Measurements from ENCODE around the gene PLAC8L1. TPM values are rescaled to one million over a fixed set of nuclear protein-coding genes. Genes with fewer than 3 reads are reported as not detected.

Gene PLAC8L1
- total and polyA plus RNA-seq, 2 donors, result 0.24 to 1.5 TPM

GRCh38 chr5:146073239-146073900, 32.0 kb downstream of the PLAC8L1 start:
- WGBS, result 92% methylated on average over 9 of the region's 9 CpGs
- Histone ChIP-seq H3K4me1 (ENCODE audit: control insufficient read depth in 2 of 2, insufficient read depth in 2 of 2, low read length in 2 of 2) (peaks cover 0 to 4% of the 10 kb centered on the region in 2 donors), H3K27ac (ENCODE audit: low read depth in 1 of 2, low read length in 1 of 2) (no peak overlapping the region), H3K36me3 (ENCODE audit: control insufficient read depth in 2 of 2, insufficient read depth in 2 of 2, low read length in 1 of 2) (no peaks in the 10 kb centered on the region), H3K4me3 (ENCODE audit: low read length in 2 of 2) (no peak overlapping the region), H3K27me3 (ENCODE audit: control insufficient read depth in 2 of 2, insufficient read depth in 1 of 2, low read length in 1 of 2) (no peaks in the 10 kb centered on the region), H3K9me3 (ENCODE audit: control insufficient read depth in 2 of 2, insufficient read depth in 1 of 2, low read length in 1 of 2) (no peaks in the 10 kb centered on the region)
- DNase-seq (ENCODE audit: low read depth in 6 of 9, low spot score in 9 of 9), result no peak

GRCh38 chr5:146072595-146072994, 32.8 kb downstream of the PLAC8L1 start:
- no peaks in the 10 kb centered on the region for H3K9me3 ChIP-seq (ENCODE audit: control insufficient read depth in 2 of 2, insufficient read depth in 1 of 2, low read length in 1 of 2)
- H3K36me3 ChIP-seq (ENCODE audit: control insufficient read depth in 2 of 2, insufficient read depth in 2 of 2, low read length in 1 of 2), result no peaks in the 10 kb centered on the region
- H3K27ac ChIP-seq (ENCODE audit: low read depth in 1 of 2, low read length in 1 of 2), result no peak overlapping the region
- DNase-seq (ENCODE audit: low read depth in 6 of 9, low spot score in 9 of 9), result no peak
- WGBS, result 93% methylated on average over 2 of the region's 2 CpGs
- no peak overlapping the region for H3K4me3 ChIP-seq (ENCODE audit: low read length in 2 of 2)
- peaks cover 0 to 4% of the 10 kb centered on the region in 2 donors for H3K4me1 ChIP-seq (ENCODE audit: control insufficient read depth in 2 of 2, insufficient read depth in 2 of 2, low read length in 2 of 2)
- no peaks in the 10 kb centered on the region for H3K27me3 ChIP-seq (ENCODE audit: control insufficient read depth in 2 of 2, insufficient read depth in 1 of 2, low read length in 1 of 2)

GRCh38 chr5:146071171-146071570, 34.2 kb downstream of the PLAC8L1 start:
- H3K36me3 ChIP-seq (ENCODE audit: control insufficient read depth in 2 of 2, insufficient read depth in 2 of 2, low read length in 1 of 2), result no peaks in the 10 kb centered on the region
- no peaks in the 10 kb centered on the region for H3K27me3 ChIP-seq (ENCODE audit: control insufficient read depth in 2 of 2, insufficient read depth in 1 of 2, low read length in 1 of 2)
- H3K4me1 ChIP-seq (ENCODE audit: control insufficient read depth in 2 of 2, insufficient read depth in 2 of 2, low read length in 2 of 2), result peaks cover 0 to 4% of the 10 kb centered on the region in 2 donors
- H3K27ac ChIP-seq (ENCODE audit: low read depth in 1 of 2, low read length in 1 of 2), result no peak overlapping the region
- no peak for DNase-seq (ENCODE audit: low read depth in 6 of 9, low spot score in 9 of 9)
- no peaks in the 10 kb centered on the region for H3K9me3 ChIP-seq (ENCODE audit: control insufficient read depth in 2 of 2, insufficient read depth in 1 of 2, low read length in 1 of 2)
- whole genome bisulfite sequencing, result 81% methylated on average over 4 of the region's 4 CpGs
- no peak overlapping the region for H3K4me3 ChIP-seq (ENCODE audit: low read length in 2 of 2)

- H3K4me3 ChIP-seq (ENCODE audit: low read length in 2 of 2), result no peak overlapping the region
- no peak for DNase-seq (ENCODE audit: low read depth in 6 of 9, low spot score in 9 of 9)
- H3K27me3 ChIP-seq (ENCODE audit: control insufficient read depth in 2 of 2, insufficient read depth in 1 of 2, low read length in 1 of 2), result no peaks in the 10 kb centered on the region
- WGBS, result 95% methylated on average over 3 of the region's 3 CpGs
- H3K9me3 ChIP-seq (ENCODE audit: control insufficient read depth in 2 of 2, insufficient read depth in 1 of 2, low read length in 1 of 2), result no peaks in the 10 kb centered on the region
- peaks cover 0 to 4% of the 10 kb centered on the region in 2 donors for H3K4me1 ChIP-seq (ENCODE audit: control insufficient read depth in 2 of 2, insufficient read depth in 2 of 2, low read length in 2 of 2)
- no peaks in the 10 kb centered on the region for H3K36me3 ChIP-seq (ENCODE audit: control insufficient read depth in 2 of 2, insufficient read depth in 2 of 2, low read length in 1 of 2)
- H3K27ac ChIP-seq (ENCODE audit: low read depth in 1 of 2, low read length in 1 of 2), result no peak overlapping the region
Observed at GRCh38 chr5:146070746-146071145, 34.6 kb downstream of the PLAC8L1 start.

- Histone ChIP-seq H3K27me3 (ENCODE audit: control insufficient read depth in 2 of 2, insufficient read depth in 1 of 2, low read length in 1 of 2) (no peaks in the 10 kb centered on the region), H3K4me1 (ENCODE audit: control insufficient read depth in 2 of 2, insufficient read depth in 2 of 2, low read length in 2 of 2) (peaks cover 0 to 4% of the 10 kb centered on the region in 2 donors), H3K27ac (ENCODE audit: low read depth in 1 of 2, low read length in 1 of 2) (no peak overlapping the region), H3K36me3 (ENCODE audit: control insufficient read depth in 2 of 2, insufficient read depth in 2 of 2, low read length in 1 of 2) (no peaks in the 10 kb centered on the region), H3K4me3 (ENCODE audit: low read length in 2 of 2) (no peak overlapping the region), H3K9me3 (ENCODE audit: control insufficient read depth in 2 of 2, insufficient read depth in 1 of 2, low read length in 1 of 2) (no peaks in the 10 kb centered on the region)
- no peak for DNase-seq (ENCODE audit: low read depth in 6 of 9, low spot score in 9 of 9)
- 96% methylated on average over 2 of the region's 2 CpGs for WGBS
Observed at GRCh38 chr5:146069780-146070099, 35.6 kb downstream of the PLAC8L1 start.

GRCh38 chr5:146068977-146069779, 36.2 kb downstream of the PLAC8L1 start:
- WGBS, result 95% methylated on average over 6 of the region's 6 CpGs
- Histone ChIP-seq H3K4me3 (ENCODE audit: low read length in 2 of 2) (no peak overlapping the region), H3K27me3 (ENCODE audit: control insufficient read depth in 2 of 2, insufficient read depth in 1 of 2, low read length in 1 of 2) (no peaks in the 10 kb centered on the region), H3K27ac (ENCODE audit: low read depth in 1 of 2, low read length in 1 of 2) (no peak overlapping the region), H3K4me1 (ENCODE audit: control insufficient read depth in 2 of 2, insufficient read depth in 2 of 2, low read length in 2 of 2) (peaks cover 0 to 4% of the 10 kb centered on the region in 2 donors), H3K36me3 (ENCODE audit: control insufficient read depth in 2 of 2, insufficient read depth in 2 of 2, low read length in 1 of 2) (no peaks in the 10 kb centered on the region), H3K9me3 (ENCODE audit: control insufficient read depth in 2 of 2, insufficient read depth in 1 of 2, low read length in 1 of 2) (no peaks in the 10 kb centered on the region)
- no peak for DNase-seq (ENCODE audit: low read depth in 6 of 9, low spot score in 9 of 9)

DNA sequence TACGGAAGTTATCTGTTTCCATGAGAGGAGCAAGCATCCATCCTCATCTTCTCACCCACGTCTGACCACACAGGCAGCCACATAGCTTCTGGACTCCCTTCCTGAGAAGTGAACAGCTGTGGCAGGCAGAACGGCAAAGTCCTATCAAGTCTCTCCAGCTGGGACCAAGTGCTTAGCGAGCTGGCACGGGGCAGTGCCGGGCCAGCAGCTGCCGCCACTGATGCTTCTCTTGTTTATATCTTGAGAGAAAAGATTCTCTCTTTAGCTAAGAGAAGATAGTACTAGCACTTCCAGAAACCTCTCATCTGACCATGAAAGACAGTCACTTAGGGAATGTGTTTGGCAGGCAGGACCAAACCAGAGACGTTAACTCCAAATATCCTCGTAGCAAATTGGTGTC, 37.2 kb downstream of the PLAC8L1 start:
- Histone ChIP-seq H3K4me3 (ENCODE audit: low read length in 2 of 2) (no peak overlapping the region), H3K27ac (ENCODE audit: low read depth in 1 of 2, low read length in 1 of 2) (no peak overlapping the region), H3K4me1 (ENCODE audit: control insufficient read depth in 2 of 2, insufficient read depth in 2 of 2, low read length in 2 of 2) (peaks cover 0 to 4% of the 10 kb centered on the region in 2 donors), H3K36me3 (ENCODE audit: control insufficient read depth in 2 of 2, insufficient read depth in 2 of 2, low read length in 1 of 2) (no peaks in the 10 kb centered on the region), H3K27me3 (ENCODE audit: control insufficient read depth in 2 of 2, insufficient read depth in 1 of 2, low read length in 1 of 2) (no peaks in the 10 kb centered on the region), H3K9me3 (ENCODE audit: control insufficient read depth in 2 of 2, insufficient read depth in 1 of 2, low read length in 1 of 2) (no peaks in the 10 kb centered on the region)
- no peak for DNase-seq (ENCODE audit: low read depth in 6 of 9, low spot score in 9 of 9)
- 95% methylated on average over 9 of the region's 9 CpGs for WGBS

- DNase-seq (ENCODE audit: low read depth in 6 of 9, low spot score in 9 of 9), result no peak
- Histone ChIP-seq H3K27ac (ENCODE audit: low read depth in 1 of 2, low read length in 1 of 2) (no peak overlapping the region), H3K4me1 (ENCODE audit: control insufficient read depth in 2 of 2, insufficient read depth in 2 of 2, low read length in 2 of 2) (peaks cover 0 to 4% of the 10 kb centered on the region in 2 donors), H3K9me3 (ENCODE audit: control insufficient read depth in 2 of 2, insufficient read depth in 1 of 2, low read length in 1 of 2) (no peaks in the 10 kb centered on the region), H3K36me3 (ENCODE audit: control insufficient read depth in 2 of 2, insufficient read depth in 2 of 2, low read length in 1 of 2) (no peaks in the 10 kb centered on the region), H3K4me3 (ENCODE audit: low read length in 2 of 2) (no peak overlapping the region), H3K27me3 (ENCODE audit: control insufficient read depth in 2 of 2, insufficient read depth in 1 of 2, low read length in 1 of 2) (no peaks in the 10 kb centered on the region)
- 87% methylated on average over 8 of the region's 8 CpGs for WGBS
Observed at GRCh38 chr5:146066968-146067367, 38.4 kb downstream of the PLAC8L1 start.

DNA sequence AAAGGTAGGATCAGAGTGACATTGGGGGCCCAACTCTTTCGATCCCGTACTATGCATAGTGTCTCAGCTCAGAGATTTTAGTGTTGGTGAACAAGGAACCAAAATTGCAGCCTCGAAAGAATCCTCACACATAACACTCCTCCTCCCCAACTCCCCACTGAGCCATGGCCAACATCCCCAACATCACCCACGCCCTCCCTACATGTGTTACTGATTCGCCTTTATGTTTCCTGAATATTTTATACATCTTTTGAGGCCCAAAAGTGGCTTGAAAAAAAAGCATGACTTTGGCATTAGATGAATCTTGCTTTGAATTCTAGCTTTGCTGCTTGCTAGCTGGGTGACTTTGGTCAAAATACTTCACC, 45.2 kb downstream of the PLAC8L1 start:
- H3K27me3 ChIP-seq (ENCODE audit: control insufficient read depth in 2 of 2, insufficient read depth in 1 of 2, low read length in 1 of 2), result no peaks in the 10 kb centered on the region
- no peaks in the 10 kb centered on the region for H3K36me3 ChIP-seq (ENCODE audit: control insufficient read depth in 2 of 2, insufficient read depth in 2 of 2, low read length in 1 of 2)
- no peaks in the 10 kb centered on the region for H3K9me3 ChIP-seq (ENCODE audit: control insufficient read depth in 2 of 2, insufficient read depth in 1 of 2, low read length in 1 of 2)
- no peaks in the 10 kb centered on the region for H3K4me1 ChIP-seq (ENCODE audit: control insufficient read depth in 2 of 2, insufficient read depth in 2 of 2, low read length in 2 of 2)
- H3K4me3 ChIP-seq (ENCODE audit: low read length in 2 of 2), result no peak overlapping the region
- H3K27ac ChIP-seq (ENCODE audit: low read depth in 1 of 2, low read length in 1 of 2), result no peak overlapping the region
- no peak for DNase-seq (ENCODE audit: low read depth in 6 of 9, low spot score in 9 of 9)
- 96% methylated on average over 5 of the region's 5 CpGs for WGBS

All from thymus (tissue), 11 donors.